ENCODE data around the gene PGP.

- TF ChIP-seq POLR2A (IDR thresholded peaks at IDR 0.05) (no peak), POLR2AphosphoS5 (IDR thresholded peaks at IDR 0.05) (no peak), CTCF (IDR thresholded peaks at IDR 0.05) (no peak), EP300 (IDR thresholded peaks at IDR 0.05) (no peak)
Observed at GRCh38 chr16:2216330-2216729, 1.7 kb upstream of the PGP start.
